Retinal pigment epithelial cell (primary cell): ENCODE results near the gene STK40.

Experiments used
- DNase-seq: peaks from one replicate; pipeline ENCODE4 v3.0.0-alpha.2; 2010; ENCODE audit warnings: low read depth
- H3K4me3 ChIP-seq: 2 replicates; pipeline ENCODE4 v1.5.1; 2011; ENCODE audit warnings: mild to moderate bottlenecking, low read length, control low read depth, moderate library complexity
- CTCF ChIP-seq: conservative IDR thresholded peaks from 2 replicates; pipeline ENCODE4 v1.5.1; 2011; ENCODE audit warnings: low read depth, low read length, control low read depth, inconsistent platforms

The STK40 gene

GRCh38 chr1:36324353-36324703 lies 61.4 kb downstream of the STK40 start:
- no peak for TF ChIP-seq CTCF
- H3K4me3 ChIP-seq = no peak overlapping the region

GRCh38 chr1:36323636-36324352 lies 61.9 kb downstream of the STK40 start, which contains the start of gene EVA1B:
Gene EVA1B, minus strand, starts transcription at chr1:36323645. Its CDS starts 608 bp downstream, at chr1:36323037.
- DNase-seq = no peak
- no peak for TF ChIP-seq CTCF
- H3K4me3 ChIP-seq = peak within 1 kb of the TSS; percentile 61

More at GRCh38 chr1:36324353-36324703, 61.4 kb downstream of the STK40 start:
- no peak for DNase-seq

GRCh38 chr1:36322786-36323635 lies 62.7 kb downstream of the STK40 start:
- peak overlapping the region; percentile 61 for H3K4me3 ChIP-seq
- no peak for TF ChIP-seq CTCF
- no peak for DNase-seq

GRCh38 chr1:36322041-36322785 lies 63.5 kb downstream of the STK40 start:
- no peak for DNase-seq
- TF ChIP-seq CTCF = no peak
- peak overlapping the region; percentile 61 for H3K4me3 ChIP-seq

GRCh38 chr1:36321119-36321951 lies 64.4 kb downstream of the STK40 start:
- DNase-seq = no peak
- no peak overlapping the region for H3K4me3 ChIP-seq
- no peak for TF ChIP-seq CTCF

GRCh38 chr1:36320767-36321118 lies 65.0 kb downstream of the STK40 start:
- no peak for TF ChIP-seq CTCF
- no peak for DNase-seq
- no peak overlapping the region for H3K4me3 ChIP-seq
